Pons (tissue), 1 donor: ENCODE results near the gene KLF15.

ENCODE experiments used
- DNase-seq: peaks from one replicate; pipeline ENCODE4 v3.0.0-alpha.2; 2016; ENCODE audit warnings: low spot score

KLF15 gene

GRCh38 chr3:126306397-126306796 is 50.8 kb downstream of the KLF15 start:
- no peak for DNase-seq

- DNase-seq, result no peak
These were observed 51.8 kb downstream of the KLF15 start for GRCh38 chr3:126305427-126305826.

GRCh38 chr3:126304704-126305103 is 52.5 kb downstream of the KLF15 start:
- DNase-seq, result no peak

GRCh38 chr3:126304291-126304690 is 52.9 kb downstream of the KLF15 start:
- DNase-seq, result no peak

GRCh38 chr3:126303272-126303671 is 53.9 kb downstream of the KLF15 start:
- no peak for DNase-seq

GRCh38 chr3:126300761-126301481 is 56.3 kb downstream of the KLF15 start:
- no peak for DNase-seq

GRCh38 chr3:126300001-126300760 is 57.0 kb downstream of the KLF15 start:
- DNase-seq, result no peak

- DNase-seq, result no peak
These were observed 61.7 kb downstream of the KLF15 start for GRCh38 chr3:126295407-126295939.

GRCh38 chr3:126294211-126294808 is 62.9 kb downstream of the KLF15 start:
- no peak for DNase-seq

GRCh38 chr3:126293370-126294082 is 63.7 kb downstream of the KLF15 start:
- no peak for DNase-seq
